Right lung (tissue), 5 donors: ENCODE data around the gene PPM1A. TPM values are rescaled to one million over a fixed set of nuclear protein-coding genes. Genes with fewer than 3 reads are reported as not detected.
A peak's percentile ranks its signal among the peaks of the same experiment; 100 is the strongest.
"Not testable (repeated sequence)": the region's sequence is repeated elsewhere in the genome, so short reads cannot be mapped to it uniquely, and the experiment has no call there.

ENCODE experiments used
- DNase-seq, 2 donors: peaks; one replicate each; pipeline ENCODE4 v3.0.0-alpha.2; 2013
- polyA plus RNA-seq, 5 donors: library from polyadenylated mRNA; unstranded; fragments of 120-200 nt; gene quantifications; one replicate each; pipeline versions ENCODE4 v1.2.1 to v1.2.3, GENCODE V29; 2013; ENCODE audit warnings: inconsistent platforms in 1 of 5, low replicate concordance in 1 of 5; ENCODE audit not compliant: insufficient read length in 5 of 5, insufficient read depth in 1 of 5

Gene PPM1A
- polyA plus RNA-seq, 5 donors: 43.0 to 61.6 (median 56.7) TPM

DNA sequence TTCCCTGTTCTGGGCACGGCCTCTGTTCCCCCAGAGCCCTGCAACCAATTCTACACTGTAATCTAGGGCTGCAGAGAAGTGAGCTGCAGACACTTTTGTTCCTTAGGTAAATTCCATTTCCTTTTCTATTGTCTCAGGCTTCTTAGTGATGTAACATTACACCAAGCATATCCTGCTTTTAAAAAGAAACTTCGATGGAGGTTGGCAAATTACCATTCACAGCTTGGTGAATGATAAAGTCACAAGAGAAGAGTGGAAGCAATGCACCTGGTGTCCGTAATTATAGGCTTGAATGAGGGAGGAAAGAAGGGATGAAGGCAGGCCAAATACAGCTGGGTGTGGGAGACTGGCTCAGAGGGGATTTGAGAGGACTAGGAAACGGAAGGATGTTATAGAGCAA lies 68.6 kb downstream of the PPM1A start:
- DNase-seq: no peak

DNA sequence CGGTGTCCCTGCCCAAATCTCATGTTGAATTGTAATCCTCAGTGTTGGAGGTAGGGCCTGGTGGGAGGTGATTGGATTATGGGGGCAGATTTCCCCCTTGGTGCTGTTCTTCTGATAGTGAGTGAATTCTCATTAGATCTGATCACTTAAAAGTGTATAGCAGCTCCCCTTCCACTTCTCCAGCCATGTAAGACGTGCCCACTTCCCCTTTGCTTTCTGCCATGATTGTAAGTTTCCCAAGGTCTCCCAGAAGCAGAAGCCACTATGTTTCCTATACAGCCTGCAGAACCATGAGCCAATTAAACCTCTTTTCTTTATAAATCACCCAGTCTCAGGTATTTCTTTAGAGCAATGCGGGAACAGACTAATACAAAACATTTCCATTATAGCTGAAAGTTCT lies 71.8 kb downstream of the PPM1A start:
- not testable (repeated sequence) for DNase-seq

DNA sequence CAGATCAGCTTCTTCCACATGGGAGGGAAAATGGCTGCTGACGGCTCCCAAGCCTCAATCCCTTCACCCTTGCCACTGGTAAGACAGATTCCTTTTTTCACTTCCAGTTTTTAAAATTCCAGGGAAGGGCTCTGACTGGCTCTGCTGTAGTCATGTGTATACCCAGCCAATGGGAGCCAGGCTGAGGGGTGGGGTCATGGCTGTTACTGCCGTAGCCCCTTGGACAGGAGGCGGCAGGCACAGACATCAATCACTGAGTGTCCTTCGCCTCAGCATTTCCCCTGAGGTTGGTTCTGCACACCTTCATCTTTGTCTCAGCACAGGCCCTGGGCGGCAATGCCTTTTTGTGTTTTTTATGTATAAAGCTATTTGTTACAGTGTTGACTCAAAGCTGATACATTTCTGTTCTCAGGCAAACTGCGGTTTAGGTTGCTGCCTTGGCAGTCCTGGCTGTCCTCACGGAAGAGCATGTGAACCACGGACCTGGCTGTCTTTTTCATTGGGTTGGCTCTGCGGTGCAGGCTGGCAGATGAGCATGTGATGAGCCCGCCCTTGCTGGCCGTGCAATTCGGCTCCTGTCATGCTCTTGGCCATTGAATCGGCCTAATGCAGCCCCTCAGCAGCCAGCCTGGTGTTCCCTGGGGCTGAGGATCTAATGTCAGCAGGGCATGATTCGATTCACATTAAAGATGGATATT lies 74.3 kb downstream of the PPM1A start:
- no peak for DNase-seq

DNA sequence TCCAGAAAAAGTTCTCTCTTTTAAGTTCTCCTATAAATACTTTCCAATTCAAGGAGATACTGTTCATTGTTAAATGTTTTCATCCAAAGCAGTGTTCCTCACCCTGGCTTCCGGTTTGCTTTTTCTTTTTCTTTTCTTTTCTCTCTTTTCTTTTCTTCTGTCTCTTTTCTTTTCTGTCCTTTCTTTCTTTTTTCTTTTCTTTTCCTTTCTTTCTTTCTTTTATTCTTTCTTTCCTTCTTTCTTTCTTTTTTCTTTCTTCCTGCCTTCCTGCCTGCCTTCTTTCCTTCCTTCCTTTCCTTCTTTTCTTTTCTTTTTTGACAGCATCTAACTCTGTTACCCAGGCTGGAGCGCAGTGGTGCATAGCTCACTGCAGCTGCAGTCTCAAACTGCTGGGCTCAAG lies 75.8 kb downstream of the PPM1A start:
- no peak for DNase-seq

DNA sequence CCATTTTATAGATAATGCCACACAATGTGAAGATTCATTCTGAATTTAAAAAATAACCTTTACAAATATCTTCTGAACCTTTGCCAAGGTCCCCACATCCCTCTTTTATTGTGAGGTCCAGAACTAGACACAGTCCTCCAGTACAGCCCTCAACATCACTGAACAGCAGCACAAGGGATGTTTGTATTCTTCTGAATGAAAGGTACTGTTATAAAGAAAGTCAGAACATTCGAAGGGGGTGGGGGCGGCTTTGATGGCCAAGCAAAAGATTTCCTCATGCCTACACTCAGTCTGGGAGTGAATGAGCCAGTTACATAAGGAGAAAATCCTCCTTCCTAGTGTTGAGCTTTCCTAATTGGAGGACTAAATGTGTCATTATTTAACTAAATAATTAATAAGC lies 77.3 kb downstream of the PPM1A start:
- no peak for DNase-seq

DNA sequence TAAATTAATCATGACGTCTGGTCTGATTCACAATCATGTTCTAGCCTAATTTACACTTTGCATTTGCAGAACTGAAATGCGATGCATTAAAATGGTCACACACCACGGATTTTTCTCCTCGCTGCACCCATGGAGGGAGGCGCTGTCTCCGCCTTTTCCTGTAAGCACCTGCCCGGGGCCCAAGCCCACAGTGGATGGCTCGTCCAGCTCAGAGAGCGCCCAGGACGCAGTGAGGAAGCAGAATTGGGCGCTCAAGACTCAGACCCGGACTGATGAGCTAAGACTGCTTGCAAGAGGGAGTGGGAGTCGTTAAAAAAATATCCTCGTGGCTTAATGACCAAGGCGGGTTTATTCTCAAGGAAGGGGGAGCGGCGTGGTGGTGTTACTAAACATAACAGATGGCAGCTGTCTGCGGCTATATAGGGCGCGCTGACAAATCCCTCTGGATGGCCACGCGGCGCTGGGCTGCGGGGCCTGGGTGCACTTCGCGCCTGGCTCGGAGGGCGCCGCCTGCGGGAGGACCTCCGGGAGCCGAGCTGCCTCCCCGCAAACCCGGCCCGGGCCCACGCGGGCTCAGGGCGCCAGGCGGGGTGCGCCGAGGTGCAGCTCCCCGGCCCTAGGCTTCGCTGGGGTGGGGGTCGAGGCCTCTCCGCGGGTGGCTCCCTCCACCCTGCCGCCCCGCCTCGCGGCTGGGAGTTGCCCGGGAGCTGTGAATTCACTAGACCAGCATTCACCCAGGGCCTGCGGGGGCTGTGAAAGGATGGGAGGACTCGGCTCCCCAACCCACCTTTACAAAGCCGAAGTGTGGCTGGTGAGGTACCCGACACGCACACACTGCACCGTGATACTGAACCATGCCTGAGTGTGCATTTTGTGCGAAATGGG lies 78.7 kb downstream of the PPM1A start:
- peak; percentile 43 to 52 for DNase-seq

DNA sequence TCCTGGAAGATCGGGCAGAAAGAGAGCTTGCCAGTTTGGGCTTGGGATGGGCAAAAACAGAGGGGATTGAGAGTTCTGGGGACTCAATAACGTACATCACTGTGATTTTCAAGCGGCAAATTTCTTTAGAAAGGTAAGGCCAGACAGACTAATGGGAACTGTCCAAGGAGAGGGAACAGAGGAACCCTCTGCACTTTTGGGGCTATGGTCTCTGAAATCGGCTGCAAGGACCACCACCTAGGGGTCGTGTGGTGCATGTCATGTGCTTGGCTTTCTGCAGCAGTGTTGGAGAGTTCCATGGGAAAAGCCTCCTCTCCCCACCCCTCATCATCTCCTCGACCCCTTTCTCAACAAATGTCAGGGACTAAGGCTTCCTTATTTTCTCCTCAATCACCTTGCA lies 79.6 kb downstream of the PPM1A start:
- no peak for DNase-seq

DNA sequence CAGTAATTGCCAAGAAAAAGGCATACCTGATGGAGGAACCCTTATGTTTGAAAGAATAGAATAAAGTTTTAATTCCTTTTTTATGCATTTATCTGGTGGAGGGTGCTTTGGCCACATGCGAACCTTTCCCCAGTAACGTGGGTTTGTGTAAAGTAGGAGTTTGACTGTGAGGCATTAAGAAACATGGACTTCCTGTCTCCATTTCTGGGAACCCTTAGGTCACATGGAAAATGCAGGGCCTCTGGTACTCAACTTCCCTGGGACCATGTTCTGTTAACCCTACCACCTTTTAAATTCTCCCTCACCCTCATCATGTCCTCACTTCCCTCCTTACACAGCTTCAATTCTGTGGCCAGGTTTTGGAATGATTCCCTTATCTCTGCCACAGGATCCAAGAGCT lies 80.3 kb downstream of the PPM1A start:
- DNase-seq: no peak

DNA sequence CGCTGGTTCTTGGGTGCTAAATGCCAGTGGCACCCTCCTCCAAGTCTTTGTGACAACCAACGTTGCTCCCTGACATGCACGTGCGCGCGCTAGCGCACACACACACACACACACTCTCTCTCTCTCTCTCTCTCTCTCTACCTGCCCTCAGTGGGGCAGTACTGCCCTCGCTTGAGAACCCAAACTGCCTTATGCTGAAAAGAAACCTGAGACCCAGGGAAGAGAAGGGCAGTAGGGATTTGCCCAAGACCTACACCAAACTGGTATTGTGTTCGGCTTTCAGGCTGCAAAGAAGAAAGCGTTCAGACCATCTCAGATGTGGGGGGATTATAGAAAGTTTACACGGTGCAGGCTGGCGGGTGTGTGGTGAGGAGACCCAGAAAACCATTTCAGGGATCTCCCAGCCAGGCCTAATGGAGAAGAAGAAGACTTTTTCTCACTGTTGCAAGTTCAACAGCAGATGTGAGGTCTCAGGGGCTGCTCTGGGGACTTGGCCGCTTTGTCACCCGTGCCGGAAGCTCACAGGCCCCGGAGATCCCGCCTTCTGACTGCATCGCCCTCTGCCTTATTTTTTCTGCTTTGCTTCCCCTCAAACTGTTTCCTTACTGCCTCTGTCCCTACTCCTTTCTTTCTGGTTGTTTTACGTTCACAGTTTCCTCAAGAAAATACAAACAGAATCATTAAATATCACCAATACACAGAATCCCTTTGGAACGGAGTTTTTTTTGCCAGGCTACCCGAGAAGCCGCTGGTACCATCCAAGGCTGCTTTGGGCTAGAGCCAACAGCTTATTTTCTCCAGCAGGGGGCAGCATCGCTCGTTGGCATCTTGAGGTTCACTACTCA lies 82.4 kb downstream of the PPM1A start:
- DNase-seq: peak; percentile 72 to 78

DNA sequence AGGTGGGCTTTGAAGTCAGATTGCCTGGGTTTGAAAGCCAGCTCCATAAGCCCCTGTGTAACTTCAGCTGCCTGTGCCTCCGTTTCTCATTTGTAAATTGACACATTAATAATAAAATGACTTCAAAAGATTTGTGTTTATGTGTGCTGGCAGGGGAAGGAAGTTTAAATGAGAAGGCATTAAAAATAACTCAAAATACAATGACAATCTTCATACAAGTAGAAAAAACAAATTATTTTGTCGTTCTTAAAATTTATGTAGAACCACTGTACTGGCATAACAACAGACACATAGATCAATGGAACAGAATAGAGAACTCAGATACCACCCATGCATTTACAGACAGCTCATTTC lies 83.0 kb downstream of the PPM1A start:
- DNase-seq: no peak

DNA sequence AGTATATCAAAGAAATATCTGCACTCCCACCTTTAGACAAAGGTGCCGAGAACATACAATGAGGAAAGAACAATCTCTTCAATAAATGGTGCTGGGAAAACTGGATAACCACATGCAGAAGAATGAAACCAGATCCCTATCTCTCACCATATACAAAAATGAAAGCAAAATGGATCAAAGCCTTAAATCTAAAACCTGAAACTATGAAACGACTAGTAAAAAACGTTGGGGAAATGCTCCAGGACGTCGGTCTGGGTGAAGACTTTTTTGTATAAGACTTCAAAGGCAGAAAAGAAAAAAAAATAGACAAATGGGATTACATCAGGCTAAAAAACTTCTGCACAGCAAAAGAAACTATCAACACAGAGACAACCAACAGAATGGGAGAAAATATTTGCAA lies 83.8 kb downstream of the PPM1A start:
- DNase-seq: no peak

DNA sequence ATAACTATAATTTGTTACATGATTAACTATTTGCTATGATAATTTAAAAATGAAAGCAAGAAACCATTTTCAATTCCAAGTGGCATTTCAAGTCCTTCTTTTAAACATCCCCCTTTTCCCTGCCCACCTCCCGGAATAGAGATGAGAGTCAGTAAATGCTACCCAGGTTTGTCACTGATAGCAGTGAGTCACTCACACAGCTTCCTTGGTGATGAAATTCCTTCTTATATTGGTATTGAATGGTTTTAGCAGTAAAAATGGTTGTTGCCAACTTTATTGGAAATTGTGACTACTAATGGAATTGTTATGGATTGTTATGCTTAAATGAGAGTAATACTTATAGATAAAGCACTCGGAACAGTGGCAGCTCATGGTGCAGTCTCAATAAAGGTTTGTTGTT lies 90.5 kb downstream of the PPM1A start:
- DNase-seq: no peak

DNA sequence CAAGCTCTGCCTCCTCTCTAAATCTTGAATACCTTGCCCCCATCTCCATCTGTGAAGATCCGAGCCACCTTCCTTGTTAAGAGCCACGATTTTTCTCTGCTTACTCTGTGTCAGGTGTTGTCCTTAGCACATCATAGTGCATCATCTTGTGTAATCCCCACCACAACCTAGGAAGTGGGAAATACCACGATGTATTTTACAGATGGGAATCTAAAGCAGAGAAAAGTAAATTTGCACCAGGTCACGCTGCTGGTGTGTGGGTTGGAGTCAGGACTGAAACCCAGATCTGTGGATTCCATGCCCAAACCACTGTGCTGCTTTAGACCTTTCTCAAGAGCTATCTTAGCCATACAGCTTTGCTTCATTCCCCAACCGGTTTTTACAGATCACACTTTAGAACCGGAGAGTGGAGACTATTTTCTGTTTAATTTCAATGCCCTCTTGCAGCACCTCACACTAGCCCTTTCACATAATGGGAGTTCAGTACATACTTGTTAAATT lies 94.6 kb downstream of the PPM1A start:
- no peak for DNase-seq

DNA sequence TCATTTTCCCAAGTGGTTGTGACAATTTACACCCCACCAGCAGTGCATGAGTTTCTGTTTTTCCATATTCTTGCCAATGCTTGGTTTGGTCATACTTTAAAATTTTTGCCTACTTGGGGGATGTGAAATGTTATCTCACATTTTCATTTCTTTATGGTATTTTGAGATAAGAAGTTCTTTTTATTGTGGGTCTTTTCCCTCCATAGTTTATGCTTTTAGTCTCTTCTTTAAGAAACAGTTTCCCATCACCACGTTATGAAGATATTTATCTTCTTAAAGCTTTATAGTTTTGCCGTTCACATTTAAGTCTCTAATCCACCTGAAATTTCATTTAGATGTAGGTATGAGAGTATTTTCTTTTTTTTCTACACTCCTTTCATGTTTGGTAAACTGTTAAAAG lies 95.7 kb downstream of the PPM1A start:
- no peak for DNase-seq

DNA sequence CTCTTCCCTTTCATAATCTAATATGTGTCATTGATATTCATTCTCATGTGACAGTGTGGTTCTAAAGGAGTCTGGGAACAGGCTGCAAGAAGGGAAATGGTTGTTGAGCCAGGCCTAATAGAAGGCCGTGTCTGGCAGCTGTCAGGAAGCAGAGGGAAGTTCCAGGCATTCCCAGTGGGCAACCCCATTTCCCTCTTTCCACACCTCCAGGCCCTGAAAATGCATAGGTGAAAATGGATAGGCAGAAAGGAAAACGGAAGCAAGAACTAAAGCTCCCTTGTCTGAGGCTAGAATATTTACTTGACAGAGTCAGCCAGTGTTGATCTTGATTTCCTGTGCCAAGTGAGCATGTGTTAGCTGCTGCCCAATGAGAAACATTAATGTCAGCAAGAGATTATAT lies 97.7 kb downstream of the PPM1A start:
- DNase-seq: no peak

DNA sequence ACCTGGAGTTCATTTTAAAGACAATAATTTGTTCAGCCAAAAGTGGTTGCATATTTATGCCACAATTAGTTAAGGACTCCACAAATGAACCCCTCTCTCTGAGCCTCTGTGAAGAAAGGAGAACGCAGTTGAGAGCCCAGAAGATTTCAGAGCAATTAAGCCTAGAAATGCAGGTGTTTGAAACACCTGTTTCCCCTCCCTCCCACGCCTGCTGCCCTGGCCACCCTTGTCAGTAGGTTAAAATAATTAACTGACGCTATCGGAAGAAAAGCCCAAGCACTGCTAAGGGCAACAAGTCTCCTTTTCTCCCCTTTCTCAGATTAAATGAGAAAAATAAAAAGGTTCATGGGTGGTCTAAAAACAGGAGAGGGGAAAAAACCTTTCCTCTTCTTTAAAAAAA lies 99.2 kb downstream of the PPM1A start:
- DNase-seq: no peak

Other genes starting within 250 kb of the PPM1A start
- 100 to 1,000 TPM in 4 of 5 donors, 10 to 100 TPM in 1; 84.2 to 139 (median 113) TPM for gene PCNX4, start 157.3 kb upstream of the PPM1A start, polyA plus RNA-seq
- gene DHRS7, start 83.8 kb upstream of the PPM1A start, polyA plus RNA-seq: 10 to 100 TPM; 51.5 to 68.9 (median 57.1) TPM
- 1 to 10 TPM; 1.4 to 3.4 (median 2.2) TPM for gene C14orf39, start 236.8 kb downstream of the PPM1A start, polyA plus RNA-seq